ENCODE measurements around the gene DYNC1I1.

- TF ChIP-seq POLR2A (IDR thresholded peaks at IDR 0.05) = no peak
- TF ChIP-seq CTCF (IDR thresholded peaks at IDR 0.05 in 8 of 11, conservative IDR thresholded peaks at IDR 0.05 in 3 of 11) = no peak
- TF ChIP-seq POLR2AphosphoS5 (IDR thresholded peaks at IDR 0.05) = no peak
Observed at GRCh38 chr7:96069401-96069800, 297.0 kb downstream of the DYNC1I1 start.
